HepG2 (cell line): ENCODE results near the gene URAD. TPM values are rescaled to one million over a fixed set of nuclear protein-coding genes. Genes with fewer than 3 reads are reported as not detected.

Experiments
- ATAC-seq: fragments of 200-7000 bp; cut with Tn5 transposase; 3 replicates; pipeline ENCODE4 v1.9.1; 2020; ENCODE audit warnings: mild to moderate bottlenecking, moderate library complexity
- BruUV-seq: library from RNA; stranded (reverse); fragments of 400-500 nt; replicated peaks from 2 replicates; lab custom pipeline; 2021; lab: Mats Ljungman, UMichigan
- CTCF ChIA-PET: fragments of 300-600 bp; formaldehyde crosslinking; extraction: SDS; loops from one replicate; lab custom pipeline; 2021; ENCODE audit warnings: low total read pairs, inconsistent platforms, low intra/inter-chr PET ratio; lab: Yijun Ruan, JAX
- POLR2A ChIA-PET: fragments of 350-600 bp; sonication (Branson Sonifier 250); formaldehyde crosslinking; loops from one replicate; lab custom pipeline; 2020; ENCODE audit warnings: antibody characterized with exemption, inconsistent platforms; lab: Yijun Ruan, JAX
- DNase-seq: peaks from one replicate; pipeline ENCODE4 v3.0.0-alpha.2; 2015; ENCODE audit warnings: low spot score
- FAIRE-seq: peaks from 3 replicates; lab custom pipeline; 2011; peaks lifted over from hg19 to GRCh38; lab: Jason Lieb, UNC
- H2AFZ ChIP-seq: one replicate; pipeline ENCODE4 v1.6.1; 2011; ENCODE audit warnings: low read length, inconsistent platforms
- H3K27ac ChIP-seq: fragments of 300-600 bp; 3 replicates; pipeline ENCODE4 v1.8.0; 2011; ENCODE audit warnings: mixed run types, mild to moderate bottlenecking, mixed read lengths, low read length, inconsistent platforms; ENCODE audit not compliant: insufficient read depth; ENCODE audit errors: extremely low read length
- H3K27me3 ChIP-seq, 2 experiments: fragments of 200-600 bp in 1 of 2; 2 replicates in 1 of 2; 3 replicates in 1 of 2; pipeline versions ENCODE4 v1.6.0 to v1.8.0; 2011; ENCODE audit warnings: low read length in 2 of 2, mild to moderate bottlenecking in 2 of 2, moderate library complexity in 2 of 2, inconsistent platforms in 1 of 2; ENCODE audit not compliant: insufficient read depth in 2 of 2, control insufficient read depth in 1 of 2
- H3K36me3 ChIP-seq, 2 experiments: fragments of 200-600 bp in 1 of 2; replicated peaks in 1 of 2; 2 replicates in 1 of 2; 3 replicates in 1 of 2; pipeline versions ENCODE4 v1.5.1 to v1.8.0; 2011; ENCODE audit warnings: low read length in 2 of 2, inconsistent platforms in 1 of 2; ENCODE audit not compliant: insufficient read depth in 2 of 2, control insufficient read depth in 1 of 2
- H3K4me1 ChIP-seq: 2 replicates; pipeline ENCODE4 v1.5.1; 2012; ENCODE audit warnings: low read length, inconsistent platforms; ENCODE audit not compliant: insufficient read depth
- H3K4me2 ChIP-seq: 2 replicates; pipeline ENCODE4 v1.6.0; 2011; ENCODE audit warnings: low read depth, low read length, inconsistent platforms
- H3K4me3 ChIP-seq, 3 experiments: fragments of 200-600 bp in 1 of 3; sonication (generic), shearing (Covaris generic) in 1 of 3; replicated peaks in 1 of 3; 2 replicates each; pipeline ENCODE4 v1.5.1; 2011 to 2016; ENCODE audit warnings: low read length in 3 of 3, inconsistent platforms in 2 of 3, low read depth in 2 of 3, mild to moderate bottlenecking in 2 of 3, control low read depth in 1 of 3, mixed read lengths in 1 of 3; ENCODE audit not compliant: insufficient read depth in 1 of 3
- H3K79me2 ChIP-seq: one replicate; pipeline ENCODE4 v1.6.1; 2011; ENCODE audit warnings: low read length, inconsistent platforms; ENCODE audit not compliant: insufficient read depth
- H3K9ac ChIP-seq: 2 replicates; pipeline ENCODE4 v1.6.0; 2011; ENCODE audit warnings: mild to moderate bottlenecking, low read depth, low read length, inconsistent platforms; ENCODE audit not compliant: insufficient read depth
- H3K9me3 ChIP-seq: 2 replicates; pipeline ENCODE4 v1.5.1; 2012; ENCODE audit warnings: mild to moderate bottlenecking, low read length
- H4K20me1 ChIP-seq: 2 replicates; pipeline ENCODE4 v1.6.0; 2011; ENCODE audit warnings: inconsistent platforms, mild to moderate bottlenecking, low read length, moderate library complexity; ENCODE audit not compliant: insufficient read depth
- BHLHE40 ChIP-seq: IDR thresholded peaks from 2 replicates; pipeline ENCODE4 v1.6.1; 2011; ENCODE audit warnings: low read length, improper control_type of control experiment
- HDAC1 ChIP-seq: sonication (generic); formaldehyde crosslinking; IDR thresholded peaks from 2 replicates; pipeline ENCODE4 v1.5.1; 2020; ENCODE audit warnings: mild to moderate bottlenecking, missing genetic modification reagents
- NCOR1 ChIP-seq: fragments of 200-600 bp; sonication (generic); IDR thresholded peaks from 2 replicates; pipeline ENCODE4 v1.7.0; 2017; ENCODE audit warnings: antibody characterized with exemption, low read length, borderline replicate concordance
- NFKB2 ChIP-seq: sonication (generic); formaldehyde crosslinking; IDR thresholded peaks from 2 replicates; pipeline ENCODE4 v1.4.0; 2020; ENCODE audit warnings: missing genetic modification reagents, borderline replicate concordance
- ZNF441 ChIP-seq: sonication (generic); formaldehyde crosslinking; IDR thresholded peaks from 2 replicates; pipeline ENCODE4 v1.7.0; 2021; ENCODE audit warnings: missing genetic modification reagents, borderline replicate concordance
- ZNF703 ChIP-seq: sonication (generic); formaldehyde crosslinking; IDR thresholded peaks from 2 replicates; pipeline ENCODE4 v1.5.1; 2020; ENCODE audit warnings: missing genetic modification reagents, mild to moderate bottlenecking, moderate library complexity, borderline replicate concordance
- WGBS: methylation state at CpG from one replicate; pipeline ENCODE4 v1.1.6; 2017; ENCODE audit warnings: low lambda C conversion rate; 5-methylcytosine and 5-hydroxymethylcytosine counted together
- in situ Hi-C: cut with HindIII; loops from 2 replicates; pipeline ENCODE4 v1.10.0; 2017; ENCODE audit warnings: low pct_unique_long_range_greater_than_20kb; ENCODE audit not compliant: extremely low pct_ligation_motif_present
- intact Hi-C: fragments of 100-400 bp; cut with micrococcal nuclease; formaldehyde crosslinking; loops from one replicate; pipeline ENCODE4 v1.10.0; 2022; ENCODE audit not compliant: unreplicated experiment
- polyA plus RNA-seq, 8 experiments: library from polyadenylated mRNA; depleted of rRNA in 3 of 8; stranded (reverse) in 7 of 8; unstranded in 1 of 8; fragments of >200 nt; fragmentation: Illumina TruSeq in 4 of 8; extraction: Trizol in 4 of 8; gene quantifications; 2 replicates each; pipeline versions ENCODE4 v1.2.1 to v1.2.3, GENCODE V29; 2011 to 2016; ENCODE audit warnings: low read depth in 4 of 8, missing spikeins in 1 of 8, mixed read lengths in 1 of 8; ENCODE audit not compliant: insufficient read depth in 1 of 8
- total RNA-seq, 5 experiments: library from RNA; depleted of rRNA; stranded (reverse); fragments of >200 nt; fragmentation: Illumina TruSeq; extraction: Trizol; gene quantifications; 2 replicates each; pipeline ENCODE4 v1.2.3, GENCODE V29; 2016; ENCODE audit warnings: low read depth in 1 of 5
- TF ChIP-seq, protein P1 (sequence below): sonication (generic); formaldehyde crosslinking; IDR thresholded peaks from 2 replicates; pipeline ENCODE4 v1.8.0; 2022; ENCODE audit warnings: missing genetic modification reagents, mild to moderate bottlenecking, inconsistent platforms, borderline replicate concordance

Gene URAD
- total and polyA plus RNA-seq, 2 of the 13 experiments (the other 11 are each of a cell fraction or from before 2014, with no cell fraction given) = not detected

DNA sequence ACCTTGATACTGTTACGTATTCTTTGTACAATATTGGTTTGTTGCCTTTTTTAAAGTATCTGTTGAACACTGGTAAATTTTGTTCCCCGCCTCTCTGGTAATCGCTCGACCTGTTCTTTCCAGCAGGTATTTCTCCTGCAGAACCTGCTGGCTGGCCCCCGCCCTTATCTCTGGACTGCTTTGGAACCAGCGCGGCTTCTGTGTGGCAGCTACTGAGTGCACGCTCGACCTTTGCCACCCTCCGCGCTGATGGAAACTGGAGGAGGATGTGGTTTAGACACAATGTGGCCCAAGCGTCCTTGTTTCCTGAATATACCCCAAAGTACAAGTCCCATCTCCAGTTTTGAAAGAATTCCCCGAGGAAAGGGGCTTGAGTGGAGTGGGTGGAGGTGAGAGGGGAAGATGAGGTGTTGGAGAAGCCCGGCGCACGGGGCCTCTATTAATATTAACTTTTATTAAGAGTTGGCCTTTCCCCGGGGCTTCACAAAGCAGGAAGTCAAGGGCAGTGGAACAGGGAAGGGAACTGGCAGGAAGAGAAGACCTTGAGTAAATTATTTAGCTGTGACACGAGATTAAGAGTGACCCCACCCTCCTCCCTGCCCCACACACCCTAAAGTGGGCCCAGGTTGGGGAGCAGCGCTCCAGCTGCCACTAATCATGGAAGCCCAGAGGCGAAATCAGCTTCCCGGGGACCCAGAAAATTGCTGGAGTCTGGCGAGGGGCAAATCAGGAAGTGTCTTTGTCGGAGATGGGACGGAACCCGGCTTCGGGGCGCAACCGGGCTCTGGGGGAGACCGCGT, 35.4 kb downstream of the URAD start (continued):
- no peak for TF ChIP-seq NFKB2 (CRISPR knock-in tag)

DNA sequence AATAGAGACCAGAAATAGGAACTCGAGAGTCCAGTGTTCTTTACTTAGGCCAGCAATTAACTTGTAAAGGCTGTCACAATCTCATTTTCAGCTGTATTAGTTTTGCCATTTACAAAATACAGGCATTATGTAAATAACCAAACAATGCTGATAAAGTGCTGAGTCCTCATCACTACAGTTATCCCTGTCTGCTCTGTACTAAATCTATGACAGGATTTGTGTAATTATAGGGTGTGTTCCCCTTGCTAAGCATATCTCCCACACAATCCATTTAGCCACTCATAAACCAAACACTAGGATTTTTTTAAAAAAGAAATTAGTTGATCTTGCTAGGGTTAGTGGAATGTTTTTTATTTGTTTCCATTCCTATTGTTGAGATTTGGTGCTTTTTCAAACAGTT, 45.5 kb downstream of the URAD start:
- no peak overlapping the region for H3K4me2 ChIP-seq
- no peak overlapping the region for H2AFZ ChIP-seq
- no peaks in the 10 kb centered on the region for H3K27me3 ChIP-seq
- H4K20me1 ChIP-seq = no peaks in the 10 kb centered on the region
- no peak for FAIRE-seq
- 24% methylated on average over 1 of the region's 1 CpG for WGBS
- H3K9ac ChIP-seq = no peak overlapping the region
- TF ChIP-seq BHLHE40 = no peak
- TF ChIP-seq ZNF441 = no peak
- TF ChIP-seq, protein P1, sequence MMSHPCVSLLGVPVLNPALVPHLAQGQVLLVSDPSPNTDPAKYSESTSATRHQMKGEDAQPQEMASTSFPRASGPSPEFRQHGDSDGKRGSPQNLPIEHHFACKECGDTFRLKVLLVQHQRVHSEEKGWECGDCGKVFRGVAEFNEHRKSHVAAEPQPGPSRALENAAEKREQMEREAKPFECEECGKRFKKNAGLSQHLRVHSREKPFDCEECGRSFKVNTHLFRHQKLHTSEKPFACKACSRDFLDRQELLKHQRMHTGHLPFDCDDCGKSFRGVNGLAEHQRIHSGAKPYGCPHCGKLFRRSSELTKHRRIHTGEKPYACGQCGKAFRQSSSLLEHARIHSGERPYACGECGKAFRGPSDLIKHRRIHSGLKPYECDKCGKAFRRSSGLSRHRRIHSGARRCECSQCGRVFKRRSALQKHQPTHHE (CRISPR knock-in tag) = no peak
- no peak for TF ChIP-seq ZNF703 (CRISPR knock-in tag)
- TF ChIP-seq HDAC1 (CRISPR knock-in tag) = no peak
- no peak for TF ChIP-seq NCOR1
- no peaks in the 10 kb centered on the region for H3K36me3 ChIP-seq
- POLR2A ChIA-PET = no interaction called here
- CTCF ChIA-PET = no interaction called here
- no peaks in the 10 kb centered on the region for H3K9me3 ChIP-seq
- no TSS peak for BruUV-seq
- no peak for DNase-seq
- no peaks in the 10 kb centered on the region for H3K79me2 ChIP-seq
- H3K27ac ChIP-seq = no peak overlapping the region
- ATAC-seq = no peak
- no peaks in the 10 kb centered on the region for H3K4me1 ChIP-seq
- intact Hi-C loops (no loop called here), in situ Hi-C loops (no loop called here)
- H3K4me3 ChIP-seq = no peak overlapping the region
